Measurements from ENCODE around the gene NSUN6.

The NSUN6 gene

GRCh38 chr10:18651324-18652007 lies at the start of gene NSUN6:
NSUN6 (minus strand) TSS chr10:18651587; CDS start chr10:18651203, 384 bp downstream.
- peak; percentile 88 for DNase-seq

- DNase-seq = peak; percentile 29
These were observed 48.8 kb upstream of the NSUN6 start for GRCh38 chr10:18699849-18700840.

GRCh38 chr10:18690541-18690940 lies 39.2 kb upstream of the NSUN6 start:
- DNase-seq = no peak

GRCh38 chr10:18689498-18689897 lies 38.1 kb upstream of the NSUN6 start:
- DNase-seq = peak; percentile 6

- no peak for DNase-seq
These were observed 36.3 kb upstream of the NSUN6 start for GRCh38 chr10:18687706-18688105.

- DNase-seq = no peak
These were observed 35.8 kb upstream of the NSUN6 start for GRCh38 chr10:18687195-18687594.

GRCh38 chr10:18685555-18685954 lies 34.2 kb upstream of the NSUN6 start:
- DNase-seq = no peak

GRCh38 chr10:18684953-18685352 lies 33.6 kb upstream of the NSUN6 start:
- no peak for DNase-seq

- DNase-seq = no peak
These were observed 33.0 kb upstream of the NSUN6 start for GRCh38 chr10:18684416-18684815.

- DNase-seq = no peak
These were observed 32.0 kb upstream of the NSUN6 start for GRCh38 chr10:18683427-18683826.

- no peak for DNase-seq
These were observed 30.6 kb upstream of the NSUN6 start for GRCh38 chr10:18681971-18682411.

- DNase-seq = peak; percentile 5
These were observed 30.0 kb upstream of the NSUN6 start for GRCh38 chr10:18681366-18681765.

- no peak for DNase-seq
These were observed 29.4 kb upstream of the NSUN6 start for GRCh38 chr10:18680754-18681153.

- DNase-seq = no peak
These were observed 23.9 kb upstream of the NSUN6 start for GRCh38 chr10:18675086-18675801.

GRCh38 chr10:18668026-18668425 lies 16.6 kb upstream of the NSUN6 start:
- DNase-seq = no peak

- no peak for DNase-seq
These were observed 15.4 kb upstream of the NSUN6 start for GRCh38 chr10:18666810-18667209.

- DNase-seq = no peak
These were observed 14.6 kb upstream of the NSUN6 start for GRCh38 chr10:18665815-18666558.

GRCh38 chr10:18664841-18665478 lies 13.6 kb upstream of the NSUN6 start:
- DNase-seq = no peak

GRCh38 chr10:18660816-18661431 lies 9.5 kb upstream of the NSUN6 start:
- DNase-seq = no peak

- DNase-seq = peak; percentile 53
These were observed 8.6 kb upstream of the NSUN6 start for GRCh38 chr10:18659819-18660535.

All from NCI-H69 (cell line).